Endodermal cell (in vitro differentiated cells): ENCODE data around the gene CCDC158. TPM values are rescaled to one million over a fixed set of nuclear protein-coding genes. Genes with fewer than 3 reads are reported as not detected.

Experiments used
- DNase-seq: peaks from one replicate; pipeline ENCODE4 v3.0.0-alpha.2; 2017
- H3K27ac ChIP-seq: 2 replicates; pipeline ENCODE4 v1.5.1; 2013; ENCODE audit warnings: mild to moderate bottlenecking, low read depth, low read length, moderate library complexity
- H3K27me3 ChIP-seq: 2 replicates; pipeline ENCODE4 v1.6.1; 2013; ENCODE audit warnings: mild to moderate bottlenecking, low read length, moderate library complexity; ENCODE audit not compliant: insufficient read depth, control insufficient read depth, poor library complexity, severe bottlenecking
- H3K36me3 ChIP-seq: 2 replicates; pipeline ENCODE4 v1.7.0; 2013; ENCODE audit warnings: mild to moderate bottlenecking, low read length, moderate library complexity; ENCODE audit not compliant: control insufficient read depth, insufficient read depth
- H3K4me1 ChIP-seq: one replicate; pipeline ENCODE4 v1.7.0; 2013; ENCODE audit warnings: low read length; ENCODE audit not compliant: control insufficient read depth, insufficient read depth
- H3K4me3 ChIP-seq: 2 replicates; pipeline ENCODE4 v1.5.1; 2013; ENCODE audit warnings: mild to moderate bottlenecking, low read length, moderate library complexity
- H3K9ac ChIP-seq: 2 replicates; pipeline ENCODE4 v1.6.1; 2013; ENCODE audit warnings: mild to moderate bottlenecking, low read length, moderate library complexity; ENCODE audit not compliant: poor library complexity, severe bottlenecking; ENCODE audit errors: extremely low read depth
- H3K9me3 ChIP-seq: 2 replicates; pipeline ENCODE4 v1.6.1; 2013; ENCODE audit warnings: mild to moderate bottlenecking, low read length, moderate library complexity; ENCODE audit not compliant: control insufficient read depth
- H3K27ac Mint-ChIP-seq: 2 replicates; pipeline ENCODE4 v1.8.0; 2020; ENCODE audit warnings: mixed read lengths
- H3K27me3 Mint-ChIP-seq: 2 replicates; pipeline ENCODE4 v1.8.0; 2021; ENCODE audit warnings: mild to moderate bottlenecking, mixed read lengths; ENCODE audit not compliant: insufficient read depth
- H3K36me3 Mint-ChIP-seq: 2 replicates; pipeline ENCODE4 v1.8.0; 2020; ENCODE audit warnings: low read depth, mixed read lengths
- H3K4me1 Mint-ChIP-seq: 2 replicates; pipeline ENCODE4 v1.8.0; 2020; ENCODE audit warnings: mixed read lengths
- H3K4me3 Mint-ChIP-seq: 2 replicates; pipeline ENCODE4 v1.8.0; 2020; ENCODE audit warnings: mild to moderate bottlenecking, moderate library complexity, mixed read lengths
- H3K9me3 Mint-ChIP-seq: 2 replicates; pipeline ENCODE4 v1.8.0; 2020; ENCODE audit warnings: mild to moderate bottlenecking, mixed read lengths
- WGBS, 2 experiments: methylation state at CpG; one replicate each; pipeline versions ENCODE4 v1.1.5 to v1.1.7; 2013; ENCODE audit warnings: missing lambda C conversion rate in 2 of 2, mixed read lengths in 1 of 2; ENCODE audit not compliant: insufficient coverage in 1 of 2, insufficient read length in 1 of 2; 5-methylcytosine and 5-hydroxymethylcytosine counted together
- total RNA-seq, 2 donors: library from RNA; stranded (reverse); fragmentation: NEBNext Ultra II Directional in 1 of 2; extraction: Animal tissue kit (Norgen Biotek cat#: 25700) in 1 of 2; gene quantifications; 2 replicates in 1 of 2; 3 replicates in 1 of 2; pipeline ENCODE4 v1.2.1, GENCODE V29; 2021
- TF ChIP-seq, protein P1 (sequence below): fragments of 200-600 bp; sonication (generic); conservative IDR thresholded peaks from 2 replicates; pipeline ENCODE4 v1.5.0; 2021; ENCODE audit warnings: antibody characterized with exemption, mild to moderate bottlenecking

The CCDC158 gene
- total RNA-seq, 2 donors from 2014 or later, result not detected

DNA sequence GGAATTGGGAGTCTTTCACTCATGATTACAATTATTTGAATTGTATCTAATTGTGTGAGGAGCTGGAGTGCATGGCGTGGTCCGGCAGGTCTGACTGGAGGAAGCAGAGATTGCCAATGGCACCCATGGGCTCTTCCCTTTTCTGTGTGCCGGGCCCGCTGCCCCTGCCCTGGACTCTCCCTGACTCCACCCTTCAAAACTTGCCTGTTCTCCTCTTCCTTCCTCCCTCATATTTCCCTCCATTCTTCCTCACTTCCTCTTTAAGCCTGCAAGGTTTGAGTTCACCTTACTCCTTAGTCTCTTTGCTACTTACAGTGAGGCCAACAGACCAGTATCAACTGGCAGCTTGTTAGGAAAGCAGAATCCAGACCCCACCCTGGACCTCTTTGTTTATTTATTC lies 120.9 kb downstream of the CCDC158 start:
- DNase-seq, result no peak
- Mint-ChIP-seq H3K4me1 (no peaks in the 10 kb centered on the region), H3K27me3 (peaks cover 25% of the 10 kb centered on the region), H3K27ac (no peak overlapping the region), H3K36me3 (no peaks in the 10 kb centered on the region), H3K9me3 (peaks cover 14% of the 10 kb centered on the region), H3K4me3 (no peak overlapping the region)
- TF ChIP-seq, protein P1, sequence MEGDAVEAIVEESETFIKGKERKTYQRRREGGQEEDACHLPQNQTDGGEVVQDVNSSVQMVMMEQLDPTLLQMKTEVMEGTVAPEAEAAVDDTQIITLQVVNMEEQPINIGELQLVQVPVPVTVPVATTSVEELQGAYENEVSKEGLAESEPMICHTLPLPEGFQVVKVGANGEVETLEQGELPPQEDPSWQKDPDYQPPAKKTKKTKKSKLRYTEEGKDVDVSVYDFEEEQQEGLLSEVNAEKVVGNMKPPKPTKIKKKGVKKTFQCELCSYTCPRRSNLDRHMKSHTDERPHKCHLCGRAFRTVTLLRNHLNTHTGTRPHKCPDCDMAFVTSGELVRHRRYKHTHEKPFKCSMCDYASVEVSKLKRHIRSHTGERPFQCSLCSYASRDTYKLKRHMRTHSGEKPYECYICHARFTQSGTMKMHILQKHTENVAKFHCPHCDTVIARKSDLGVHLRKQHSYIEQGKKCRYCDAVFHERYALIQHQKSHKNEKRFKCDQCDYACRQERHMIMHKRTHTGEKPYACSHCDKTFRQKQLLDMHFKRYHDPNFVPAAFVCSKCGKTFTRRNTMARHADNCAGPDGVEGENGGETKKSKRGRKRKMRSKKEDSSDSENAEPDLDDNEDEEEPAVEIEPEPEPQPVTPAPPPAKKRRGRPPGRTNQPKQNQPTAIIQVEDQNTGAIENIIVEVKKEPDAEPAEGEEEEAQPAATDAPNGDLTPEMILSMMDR, result no peak
- Histone ChIP-seq H3K36me3 (no peaks in the 10 kb centered on the region), H3K4me1 (no peaks in the 10 kb centered on the region), H3K9me3 (peaks cover 5% of the 10 kb centered on the region), H3K4me3 (no peak overlapping the region), H3K27me3 (peaks cover 15% of the 10 kb centered on the region), H3K27ac (no peak overlapping the region), H3K9ac (no peak overlapping the region)
- 97 to 100% methylated on average over 3 to 4 of the region's 4 CpGs for WGBS, 2 experiments

DNA sequence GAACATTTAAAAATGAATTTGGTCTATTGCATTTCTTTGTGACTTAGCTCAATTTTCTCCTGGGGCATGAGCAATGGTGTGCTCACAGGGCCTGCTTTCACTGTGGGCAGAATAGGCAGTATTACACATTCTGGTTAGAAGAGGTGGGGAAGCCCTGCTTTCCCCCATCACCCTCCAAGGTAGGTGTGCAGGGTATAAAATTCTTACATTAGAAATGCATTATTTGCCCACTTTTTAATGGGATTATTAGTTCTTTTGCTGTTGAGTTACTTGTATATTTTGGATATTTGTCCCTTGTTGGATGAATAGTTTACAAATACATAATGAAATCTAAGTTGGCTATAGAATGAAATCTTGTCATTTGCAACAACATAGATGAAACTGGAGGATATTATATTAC lies 122.7 kb downstream of the CCDC158 start:
- Mint-ChIP-seq H3K27ac (no peak overlapping the region), H3K4me3 (no peak overlapping the region), H3K27me3 (peaks cover 25% of the 10 kb centered on the region), H3K36me3 (no peaks in the 10 kb centered on the region), H3K4me1 (no peaks in the 10 kb centered on the region), H3K9me3 (peaks cover 14% of the 10 kb centered on the region)
- H3K9ac ChIP-seq, result no peak overlapping the region
- TF ChIP-seq, protein P1, result no peak
- H3K9me3 ChIP-seq, result peaks cover 5% of the 10 kb centered on the region
- no peak for DNase-seq
- H3K4me3 ChIP-seq, result no peak overlapping the region
- H3K4me1 ChIP-seq, result no peaks in the 10 kb centered on the region
- no peaks in the 10 kb centered on the region for H3K36me3 ChIP-seq
- H3K27me3 ChIP-seq, result peaks cover 7% of the 10 kb centered on the region
- no peak overlapping the region for H3K27ac ChIP-seq

- H3K9me3 Mint-ChIP-seq, result peaks cover 14% of the 10 kb centered on the region
- no peak overlapping the region for H3K9ac ChIP-seq
- H3K27me3 Mint-ChIP-seq, result peaks cover 20% of the 10 kb centered on the region
- H3K36me3 ChIP-seq, result no peaks in the 10 kb centered on the region
- no peak overlapping the region for H3K4me3 ChIP-seq
- no peak overlapping the region for H3K27ac ChIP-seq
- WGBS, 2 experiments, result 77 to 89% methylated on average over 2 to 3 of the region's 3 CpGs
- H3K4me1 ChIP-seq, result no peaks in the 10 kb centered on the region
- H3K4me3 Mint-ChIP-seq, result no peak overlapping the region
- DNase-seq, result no peak
- TF ChIP-seq, protein P1, result no peak
- H3K4me1 Mint-ChIP-seq, result no peaks in the 10 kb centered on the region
- no peak overlapping the region for H3K27ac Mint-ChIP-seq
- H3K36me3 Mint-ChIP-seq, result no peaks in the 10 kb centered on the region
- peaks cover 5% of the 10 kb centered on the region for H3K9me3 ChIP-seq
- peaks cover 7% of the 10 kb centered on the region for H3K27me3 ChIP-seq
Measured at GRCh38 chr4:76296286-76296820, 124.6 kb downstream of the CCDC158 start.
